ENCODE measurements around the gene PTBP1. TPM values are rescaled to one million over a fixed set of nuclear protein-coding genes. Genes with fewer than 3 reads are reported as not detected.

The PTBP1 gene
- total RNA-seq, 1 donor from 2014 or later, result 210 TPM

DNA sequence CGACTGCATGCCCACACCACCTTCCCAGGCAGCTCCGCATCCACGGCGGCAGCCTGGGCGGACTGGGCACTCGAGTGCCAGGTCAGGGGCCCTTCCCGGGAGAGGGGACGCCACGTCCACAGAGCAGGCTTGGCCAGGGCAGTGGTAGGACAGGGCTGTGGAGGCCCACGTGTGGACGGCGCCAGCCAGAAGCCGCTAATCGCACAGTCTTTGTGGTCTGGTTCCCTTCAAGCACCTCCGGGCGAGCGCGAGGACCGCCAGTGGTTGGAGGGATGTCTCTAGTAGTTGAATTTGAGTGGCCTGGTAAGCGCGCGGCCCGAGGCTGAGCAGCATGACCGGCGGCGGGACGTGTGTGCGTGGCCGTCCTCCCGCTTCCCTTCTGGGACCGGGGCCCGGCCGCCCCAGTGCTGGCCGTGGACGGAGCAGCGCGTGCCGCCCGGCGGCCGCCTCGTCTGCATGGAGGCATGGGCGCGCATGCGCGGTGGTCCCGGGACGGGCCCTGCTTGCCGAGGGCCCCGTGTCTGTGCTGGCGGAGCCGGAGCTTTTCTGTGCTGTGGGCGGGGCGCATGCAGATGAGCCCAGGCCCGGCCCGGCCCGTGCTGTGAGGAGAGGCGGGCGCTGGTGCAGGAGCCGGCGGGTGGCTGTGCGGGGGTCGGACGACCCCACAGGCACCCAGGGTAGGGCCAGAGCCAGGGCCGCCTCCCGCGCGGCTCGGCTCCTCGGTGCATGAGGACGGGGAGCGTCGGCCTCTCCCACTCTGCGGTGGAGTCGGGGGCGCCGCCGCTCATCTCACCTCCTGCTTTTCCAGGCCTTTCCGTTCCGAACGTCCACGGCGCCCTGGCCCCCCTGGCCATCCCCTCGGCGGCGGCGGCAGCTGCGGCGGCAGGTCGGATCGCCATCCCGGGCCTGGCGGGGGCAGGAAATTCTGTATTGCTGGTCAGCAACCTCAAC, 8.6 kb downstream of the PTBP1 start:
- intact Hi-C loops (cut with DNase I), result no loop called here
- no peak for DNase-seq (ENCODE audit: low spot score in 2 of 2)
- Histone ChIP-seq H3K27ac (no peak overlapping the region), H3K27me3 (no peaks in the 10 kb centered on the region), H3K36me3 (peaks cover 77 to 78% of the 10 kb centered on the region in 2 donors), H3K9me3 (no peaks in the 10 kb centered on the region), H3K4me3 (no peak overlapping the region), H3K4me1 (peaks cover 14 to 23% of the 10 kb centered on the region in 2 donors)
- TF ChIP-seq, protein P1, sequence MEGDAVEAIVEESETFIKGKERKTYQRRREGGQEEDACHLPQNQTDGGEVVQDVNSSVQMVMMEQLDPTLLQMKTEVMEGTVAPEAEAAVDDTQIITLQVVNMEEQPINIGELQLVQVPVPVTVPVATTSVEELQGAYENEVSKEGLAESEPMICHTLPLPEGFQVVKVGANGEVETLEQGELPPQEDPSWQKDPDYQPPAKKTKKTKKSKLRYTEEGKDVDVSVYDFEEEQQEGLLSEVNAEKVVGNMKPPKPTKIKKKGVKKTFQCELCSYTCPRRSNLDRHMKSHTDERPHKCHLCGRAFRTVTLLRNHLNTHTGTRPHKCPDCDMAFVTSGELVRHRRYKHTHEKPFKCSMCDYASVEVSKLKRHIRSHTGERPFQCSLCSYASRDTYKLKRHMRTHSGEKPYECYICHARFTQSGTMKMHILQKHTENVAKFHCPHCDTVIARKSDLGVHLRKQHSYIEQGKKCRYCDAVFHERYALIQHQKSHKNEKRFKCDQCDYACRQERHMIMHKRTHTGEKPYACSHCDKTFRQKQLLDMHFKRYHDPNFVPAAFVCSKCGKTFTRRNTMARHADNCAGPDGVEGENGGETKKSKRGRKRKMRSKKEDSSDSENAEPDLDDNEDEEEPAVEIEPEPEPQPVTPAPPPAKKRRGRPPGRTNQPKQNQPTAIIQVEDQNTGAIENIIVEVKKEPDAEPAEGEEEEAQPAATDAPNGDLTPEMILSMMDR (IDR thresholded peaks at IDR 0.05), result no peak

DNA sequence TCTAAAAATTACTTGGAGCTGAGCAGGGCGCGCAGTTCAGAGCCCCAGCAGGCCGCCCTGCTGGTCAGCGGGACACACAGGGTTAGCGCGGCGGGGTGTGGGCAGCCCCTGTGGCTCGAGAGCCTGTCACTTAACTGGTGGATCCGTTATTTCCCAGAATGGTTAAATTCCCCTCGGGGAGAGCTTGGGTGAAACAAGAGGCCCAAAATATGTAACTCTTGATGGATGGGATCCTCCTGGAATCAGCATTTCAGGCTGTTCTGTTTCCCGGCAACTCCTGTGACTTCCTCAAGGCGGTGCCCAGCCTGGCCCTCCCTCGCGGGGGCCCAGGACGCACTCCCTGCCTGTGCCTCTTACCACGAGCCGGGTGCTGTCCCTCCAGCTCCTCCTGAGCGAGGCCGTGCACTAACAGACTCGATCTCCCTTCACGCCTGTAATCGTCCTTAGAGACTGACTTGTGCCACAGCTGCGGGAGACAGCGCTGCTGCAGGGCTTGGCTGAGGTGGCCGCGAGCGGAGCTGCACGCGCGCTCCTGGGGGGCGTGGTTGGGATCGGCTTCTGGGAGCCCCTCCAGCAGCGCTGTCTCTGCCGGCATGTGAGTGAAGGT, 9.7 kb downstream of the PTBP1 start:
- H3K9me3 ChIP-seq, result no peaks in the 10 kb centered on the region
- peaks cover 7 to 12% of the 10 kb centered on the region in 2 donors for H3K4me1 ChIP-seq
- peaks cover 88 to 89% of the 10 kb centered on the region in 2 donors for H3K36me3 ChIP-seq
- H3K27me3 ChIP-seq, result no peaks in the 10 kb centered on the region
- TF ChIP-seq, protein P1 (IDR thresholded peaks at IDR 0.05), result no peak
- H3K4me3 ChIP-seq, result no peak overlapping the region
- intact Hi-C loops (cut with DNase I), result no loop called here
- H3K27ac ChIP-seq, result no peak overlapping the region
- no peak for DNase-seq (ENCODE audit: low spot score in 2 of 2)

DNA sequence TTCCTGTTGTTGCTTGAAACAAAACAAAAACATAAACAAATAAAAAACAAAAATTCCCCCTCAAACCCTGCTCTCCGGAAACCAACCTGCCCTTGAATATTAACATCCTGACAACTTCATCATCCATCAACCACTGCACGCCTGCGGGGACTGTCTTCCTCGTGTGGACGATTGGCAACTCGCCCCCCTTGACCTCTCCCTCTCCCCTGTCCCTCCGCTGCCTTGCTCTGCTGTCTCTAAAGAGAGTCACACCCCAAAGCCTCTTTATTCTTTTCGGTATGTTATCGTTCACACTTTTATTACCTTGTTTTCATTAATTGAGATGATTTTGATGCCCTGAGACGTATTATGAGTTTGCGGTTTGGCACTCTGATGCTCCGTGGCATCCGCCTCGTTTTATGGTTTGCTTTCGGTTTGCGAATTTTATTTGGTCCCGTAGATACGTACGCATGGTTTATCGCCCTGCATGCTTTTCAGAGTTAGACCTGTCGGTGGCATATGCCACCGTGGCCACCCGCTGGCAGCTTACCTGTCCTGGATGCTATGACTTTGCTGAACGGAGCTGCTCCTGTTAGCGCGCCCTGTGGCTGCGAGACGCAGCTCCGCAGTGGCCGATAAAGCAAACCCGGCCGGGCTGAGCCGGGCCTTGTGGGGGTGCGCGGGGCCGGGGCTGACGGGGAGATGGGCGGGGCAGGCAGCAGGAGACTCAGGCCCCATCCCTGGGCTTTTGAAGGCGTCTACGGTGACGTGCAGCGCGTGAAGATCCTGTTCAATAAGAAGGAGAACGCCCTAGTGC, 10.6 kb downstream of the PTBP1 start:
- intact Hi-C loops (cut with DNase I), result no loop called here
- TF ChIP-seq, protein P1 (IDR thresholded peaks at IDR 0.05), result no peak
- H3K36me3 ChIP-seq, result peaks cover 91 to 93% of the 10 kb centered on the region in 2 donors

DNA sequence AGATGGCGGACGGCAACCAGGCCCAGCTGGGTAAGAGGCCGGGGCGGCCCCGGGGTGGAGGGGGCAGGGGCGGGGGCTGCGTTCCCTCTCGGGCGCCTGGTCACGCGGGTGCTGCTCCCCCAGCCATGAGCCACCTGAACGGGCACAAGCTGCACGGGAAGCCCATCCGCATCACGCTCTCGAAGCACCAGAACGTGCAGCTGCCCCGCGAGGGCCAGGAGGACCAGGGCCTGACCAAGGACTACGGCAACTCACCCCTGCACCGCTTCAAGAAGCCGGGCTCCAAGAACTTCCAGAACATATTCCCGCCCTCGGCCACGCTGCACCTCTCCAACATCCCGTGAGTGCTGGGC, 11.1 kb downstream of the PTBP1 start:
- no peak overlapping the region for H3K4me3 ChIP-seq
- H3K4me1 ChIP-seq, result no peaks in the 10 kb centered on the region
- H3K27ac ChIP-seq, result no peak overlapping the region
- H3K27me3 ChIP-seq, result no peaks in the 10 kb centered on the region
- H3K9me3 ChIP-seq, result no peaks in the 10 kb centered on the region
- intact Hi-C loops (cut with DNase I), result no loop called here
- DNase-seq (ENCODE audit: low spot score in 2 of 2), result no peak
- H3K36me3 ChIP-seq, result peaks cover 88 to 94% of the 10 kb centered on the region in 2 donors
- TF ChIP-seq, protein P1 (IDR thresholded peaks at IDR 0.05), result no peak

More for the DNA sequence above, 10.6 kb downstream of the PTBP1 start:
- Histone ChIP-seq H3K4me3 (no peak overlapping the region), H3K27ac (no peak overlapping the region), H3K4me1 (peaks cover 0 to 4% of the 10 kb centered on the region in 2 donors), H3K9me3 (no peaks in the 10 kb centered on the region), H3K27me3 (no peaks in the 10 kb centered on the region)
- no peak for DNase-seq (ENCODE audit: low spot score in 2 of 2)

DNA sequence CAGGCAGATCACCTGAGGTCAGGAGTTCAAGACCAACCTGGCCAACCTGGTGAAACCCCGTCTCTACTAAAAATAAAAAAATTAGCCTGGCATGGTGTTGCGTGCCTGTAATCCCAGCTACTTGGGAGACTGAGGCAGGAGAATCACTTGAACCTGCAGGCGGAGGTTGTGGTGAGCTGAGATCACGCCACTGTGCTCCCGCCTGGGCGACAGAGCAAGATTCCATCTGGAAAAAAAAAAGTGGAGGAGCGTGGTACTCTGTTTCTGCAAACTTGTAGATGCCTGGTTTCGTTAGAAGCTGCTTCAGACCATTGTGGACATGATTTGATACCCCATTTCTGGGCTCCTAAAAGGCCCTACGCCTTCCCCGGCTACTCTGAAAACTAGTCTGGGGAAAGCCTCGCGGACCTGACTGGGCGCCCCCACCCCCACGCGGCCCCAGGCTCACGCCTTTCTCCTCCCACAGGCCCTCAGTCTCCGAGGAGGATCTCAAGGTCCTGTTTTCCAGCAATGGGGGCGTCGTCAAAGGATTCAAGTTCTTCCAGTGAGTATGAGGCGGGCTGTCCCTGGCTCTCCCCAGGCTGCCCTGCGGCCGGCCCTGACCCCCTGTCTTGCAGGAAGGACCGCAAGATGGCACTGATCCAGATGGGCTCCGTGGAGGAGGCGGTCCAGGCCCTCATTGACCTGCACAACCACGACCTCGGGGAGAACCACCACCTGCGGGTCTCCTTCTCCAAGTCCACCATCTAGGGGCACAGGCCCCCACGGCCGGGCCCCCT, 13.0 kb downstream of the PTBP1 start:
- Histone ChIP-seq H3K27ac (no peak overlapping the region), H3K27me3 (no peaks in the 10 kb centered on the region), H3K4me1 (no peaks in the 10 kb centered on the region), H3K36me3 (peaks cover 70 to 80% of the 10 kb centered on the region in 2 donors), H3K4me3 (no peak overlapping the region), H3K9me3 (no peaks in the 10 kb centered on the region)
- TF ChIP-seq, protein P1 (IDR thresholded peaks at IDR 0.05), result no peak
- DNase-seq (ENCODE audit: low spot score in 2 of 2), result no peak
- intact Hi-C loops (cut with DNase I), result no loop called here
